Fibroblast of the aortic adventitia (primary cell): ENCODE data around the gene LGALS3. TPM values are rescaled to one million over a fixed set of nuclear protein-coding genes. Genes with fewer than 3 reads are reported as not detected.

Source experiments
- DNase-seq: peaks from one replicate; pipeline ENCODE4 v3.0.0-alpha.2; 2010; ENCODE audit warnings: low read depth
- H3K4me3 ChIP-seq: 2 replicates; pipeline ENCODE4 v1.5.1; 2011; ENCODE audit warnings: low read depth, mild to moderate bottlenecking, control low read depth, low read length, moderate library complexity
- CTCF ChIP-seq: IDR thresholded peaks from 2 replicates; pipeline ENCODE4 v1.5.1; 2011; ENCODE audit warnings: mild to moderate bottlenecking, low read length, control low read depth, inconsistent platforms; ENCODE audit not compliant: insufficient read depth
- total RNA-seq: library from RNA; depleted of rRNA; stranded (reverse); fragments of >200 nt; gene quantifications from 2 replicates; pipeline ENCODE4 v1.2.3, GENCODE V29; 2012; ENCODE audit warnings: low replicate concordance

The LGALS3 gene
- total RNA-seq, 1 donor = 475 TPM

- H3K4me3 ChIP-seq = peak overlapping the region; percentile 29
- TF ChIP-seq CTCF = no peak
- DNase-seq = peak; percentile 96
Observed at GRCh38 chr14:55103005-55103640, 25.9 kb upstream of the LGALS3 start.

GRCh38 chr14:55103971-55104954 lies 24.8 kb upstream of the LGALS3 start:
- no peak for DNase-seq
- no peak for TF ChIP-seq CTCF
- H3K4me3 ChIP-seq = no peak overlapping the region

- no peak overlapping the region for H3K4me3 ChIP-seq
- no peak for DNase-seq
- TF ChIP-seq CTCF = no peak
Observed at GRCh38 chr14:55105991-55106390, 23.1 kb upstream of the LGALS3 start.

- peak overlapping the region; percentile 38 for H3K4me3 ChIP-seq
- peak; percentile 99 for DNase-seq
- TF ChIP-seq CTCF = no peak
Observed at GRCh38 chr14:55107766-55108554, 21.1 kb upstream of the LGALS3 start.

GRCh38 chr14:55109836-55110235 lies 19.2 kb upstream of the LGALS3 start:
- no peak for DNase-seq
- TF ChIP-seq CTCF = no peak
- H3K4me3 ChIP-seq = no peak overlapping the region

GRCh38 chr14:55111122-55111708 lies 17.8 kb upstream of the LGALS3 start:
- DNase-seq = no peak
- TF ChIP-seq CTCF = peak; percentile 1
- H3K4me3 ChIP-seq = no peak overlapping the region
